ENCODE data around the gene RNF114.

RNF114 gene

GRCh38 chr20:49907405-49908257, 28.6 kb upstream of the RNF114 start:
- Mint-ChIP-seq H3K27ac (no peak overlapping the region), H3K36me3 (ENCODE audit: low read depth) (peaks cover 36% of the 10 kb centered on the region), H3K27me3 (ENCODE audit: low read depth) (no peaks in the 10 kb centered on the region), H3K4me1 (peaks cover 15% of the 10 kb centered on the region), H3K4me3 (no peak overlapping the region), H3K9me3 (no peaks in the 10 kb centered on the region)
- no peak for TF ChIP-seq CTCF (IDR thresholded peaks at IDR 0.05; ENCODE audit: unreplicated experiment in 3 of 3)

GRCh38 chr20:49908258-49908565, 28.0 kb upstream of the RNF114 start:
- Mint-ChIP-seq H3K4me1 (peaks cover 17% of the 10 kb centered on the region), H3K36me3 (ENCODE audit: low read depth) (peaks cover 35% of the 10 kb centered on the region), H3K27ac (no peak overlapping the region), H3K4me3 (no peak overlapping the region), H3K9me3 (no peaks in the 10 kb centered on the region), H3K27me3 (ENCODE audit: low read depth) (no peaks in the 10 kb centered on the region)
- no peak for TF ChIP-seq CTCF (IDR thresholded peaks at IDR 0.05; ENCODE audit: unreplicated experiment in 3 of 3)

GRCh38 chr20:49909499-49910339, 26.5 kb upstream of the RNF114 start:
- Mint-ChIP-seq H3K27me3 (ENCODE audit: low read depth) (no peaks in the 10 kb centered on the region), H3K9me3 (no peaks in the 10 kb centered on the region), H3K4me3 (peak overlapping the region; percentile 33 to 64 (median 49)), H3K4me1 (peaks cover 32% of the 10 kb centered on the region), H3K36me3 (ENCODE audit: low read depth) (peaks cover 23% of the 10 kb centered on the region), H3K27ac (no peak overlapping the region)
- TF ChIP-seq CTCF (IDR thresholded peaks at IDR 0.05; ENCODE audit: unreplicated experiment in 3 of 3): peak in 2 of 3 experiments; percentile 17 to 30

- peaks cover 33% of the 10 kb centered on the region for H3K4me1 Mint-ChIP-seq
- no peaks in the 10 kb centered on the region for H3K9me3 Mint-ChIP-seq
- no peaks in the 10 kb centered on the region for H3K27me3 Mint-ChIP-seq (ENCODE audit: low read depth)
- H3K36me3 Mint-ChIP-seq (ENCODE audit: low read depth): peaks cover 17% of the 10 kb centered on the region
- H3K4me3 Mint-ChIP-seq: peak overlapping the region in 1 of 3 experiments; percentile 64
- no peak for TF ChIP-seq CTCF (IDR thresholded peaks at IDR 0.05; ENCODE audit: unreplicated experiment in 3 of 3)
- H3K27ac Mint-ChIP-seq: no peak overlapping the region
Measured at GRCh38 chr20:49910340-49910706, 25.9 kb upstream of the RNF114 start.

- H3K27me3 Mint-ChIP-seq (ENCODE audit: low read depth): no peaks in the 10 kb centered on the region
- peaks cover 2% of the 10 kb centered on the region for H3K36me3 Mint-ChIP-seq (ENCODE audit: low read depth)
- TF ChIP-seq CTCF (IDR thresholded peaks at IDR 0.05; ENCODE audit: unreplicated experiment in 3 of 3): no peak
- H3K4me3 Mint-ChIP-seq: peak overlapping the region; percentile 91 to 99 (median 95)
- peaks cover 47% of the 10 kb centered on the region for H3K4me1 Mint-ChIP-seq
- H3K27ac Mint-ChIP-seq: peak overlapping the region; percentile 44 to 70 (median 63)
- no peaks in the 10 kb centered on the region for H3K9me3 Mint-ChIP-seq
Measured at GRCh38 chr20:49913399-49914047, 22.7 kb upstream of the RNF114 start.

Measured in nephron (organoid).